NCI-H2196 treated with DMSO at 0.1 percent for 48 hours (cell line): ENCODE results near the gene SH3PXD2B.
"Not testable (repeated sequence)": the region's sequence is repeated elsewhere in the genome, so short reads cannot be mapped to it uniquely, and the experiment has no call there.

Experiments
- DNase-seq: peaks from one replicate; lab custom pipeline; 2025; ENCODE audit not compliant: unreplicated experiment; lab: John Stamatoyannopoulos, UW

Gene SH3PXD2B

DNA sequence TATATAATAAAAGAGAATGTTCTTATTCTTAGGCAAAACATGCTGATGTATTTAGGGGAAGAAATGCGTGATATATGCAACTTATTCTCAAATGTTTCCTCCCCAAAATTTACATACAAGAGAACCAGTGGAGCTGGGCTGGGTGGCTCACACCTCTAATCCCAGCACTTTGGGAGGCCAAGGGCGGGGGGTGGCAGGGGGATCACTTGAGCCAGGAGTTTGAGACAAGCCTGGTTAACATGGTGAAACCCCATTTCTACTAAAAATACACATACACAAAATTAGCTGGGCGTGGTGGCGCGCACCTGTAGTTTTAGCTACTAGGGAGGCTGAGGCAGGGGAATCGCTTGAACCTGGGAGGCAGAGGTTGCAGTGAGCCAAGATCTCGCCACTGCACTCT, 143.3 kb downstream of the SH3PXD2B start:
- DNase-seq, result no peak

DNA sequence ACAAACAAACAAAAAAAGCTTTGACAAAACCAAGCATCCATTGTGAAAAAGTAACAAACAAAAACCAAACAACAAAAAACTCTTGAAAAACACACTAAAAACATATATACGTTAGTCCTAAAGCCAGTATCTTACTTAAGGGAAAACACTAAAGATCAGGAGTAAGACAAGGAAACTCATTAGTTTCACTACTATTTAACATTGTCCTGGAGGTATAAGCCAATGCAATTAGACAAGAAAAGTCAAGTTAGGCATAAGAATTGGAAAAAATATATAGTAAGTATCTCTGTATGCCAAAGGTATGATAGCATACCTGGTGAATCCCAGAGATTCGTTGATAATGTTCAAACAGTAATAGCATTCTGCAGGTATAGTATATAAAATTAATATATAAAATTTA, 148.9 kb downstream of the SH3PXD2B start:
- DNase-seq, result no peak

DNA sequence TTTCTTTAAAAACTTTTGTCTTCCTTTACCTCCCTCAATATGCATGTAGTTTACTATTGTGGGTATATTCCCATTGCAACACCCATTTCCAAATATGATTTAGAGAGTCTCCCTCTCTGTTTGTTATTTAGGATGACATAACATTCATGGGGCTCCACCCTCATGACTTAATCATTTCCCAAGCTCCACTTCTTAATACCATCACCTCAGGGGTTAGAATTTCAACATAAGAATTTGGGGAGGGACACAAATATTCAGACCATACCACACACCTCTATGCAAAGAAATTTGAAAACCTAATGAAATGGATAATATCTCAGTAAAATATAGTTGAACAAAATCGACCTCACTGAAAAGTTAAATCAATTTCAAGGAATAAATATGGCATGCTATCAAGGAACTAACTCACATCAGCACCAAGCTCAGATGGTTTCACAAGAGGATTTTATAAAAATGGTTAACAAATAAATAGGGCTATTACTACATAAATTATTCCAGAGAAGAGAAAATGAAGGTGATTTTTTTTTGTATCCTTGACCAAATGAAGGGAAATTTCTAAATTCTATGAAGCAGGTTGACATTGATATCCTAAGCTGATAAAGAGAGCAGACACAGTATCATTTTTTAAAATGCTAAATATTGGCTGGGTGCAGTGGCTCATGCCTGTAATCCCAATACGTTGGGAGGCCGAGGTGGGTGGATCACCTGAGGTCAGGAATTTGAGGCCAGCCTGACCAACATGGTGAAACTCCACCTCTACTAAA, 150.6 kb downstream of the SH3PXD2B start:
- no peak for DNase-seq

DNA sequence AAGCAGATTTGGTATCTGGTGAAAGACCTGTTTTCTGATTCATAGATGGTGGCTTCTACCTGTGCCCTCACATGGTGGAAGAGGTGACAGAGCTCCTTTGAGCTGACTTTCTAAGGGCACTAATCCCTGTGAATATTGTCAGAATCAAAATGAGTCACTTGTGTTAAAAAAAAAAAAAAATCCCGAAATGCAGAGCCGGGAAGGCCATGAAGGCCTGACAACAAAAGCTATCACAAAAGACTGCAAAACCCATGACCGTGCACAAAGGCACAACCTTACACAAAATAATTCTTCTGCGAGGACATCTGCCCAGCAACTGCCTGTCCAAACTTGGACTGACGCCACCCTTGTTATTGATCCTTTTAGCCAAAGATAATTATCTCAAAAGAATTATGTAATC, 151.2 kb downstream of the SH3PXD2B start:
- DNase-seq, result no peak

DNA sequence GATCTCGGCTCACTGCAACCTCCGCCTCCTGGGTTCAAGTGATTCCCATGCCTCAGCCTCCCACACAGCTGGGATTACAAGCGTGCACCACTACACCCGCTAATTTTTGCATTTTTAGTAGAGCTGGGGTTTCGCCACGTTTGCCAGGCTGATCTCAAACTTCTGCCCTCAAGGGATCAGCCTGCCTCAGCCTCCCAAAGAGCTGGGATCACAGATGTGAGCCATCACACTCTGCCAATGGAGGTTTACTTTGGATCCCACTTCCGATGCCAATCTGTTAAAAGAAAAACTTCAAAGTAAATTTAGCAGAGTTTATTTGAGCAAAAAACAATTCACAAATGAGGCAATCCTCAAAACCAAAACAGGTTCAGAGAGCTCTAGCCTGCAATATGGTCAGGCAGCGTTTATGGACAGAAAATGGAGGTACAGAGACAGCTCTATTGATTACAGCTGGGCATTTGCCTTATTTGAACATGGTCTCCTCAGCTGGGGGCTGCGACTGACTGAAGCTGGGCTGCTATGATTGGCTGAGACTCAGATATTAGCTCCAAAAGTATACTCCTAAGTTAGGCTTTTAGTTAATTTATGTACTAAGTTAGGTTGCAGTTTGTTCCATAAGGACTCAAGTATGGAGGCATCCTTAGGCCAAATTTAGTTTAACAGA, 152.1 kb downstream of the SH3PXD2B start:
- DNase-seq, result no peak

DNA sequence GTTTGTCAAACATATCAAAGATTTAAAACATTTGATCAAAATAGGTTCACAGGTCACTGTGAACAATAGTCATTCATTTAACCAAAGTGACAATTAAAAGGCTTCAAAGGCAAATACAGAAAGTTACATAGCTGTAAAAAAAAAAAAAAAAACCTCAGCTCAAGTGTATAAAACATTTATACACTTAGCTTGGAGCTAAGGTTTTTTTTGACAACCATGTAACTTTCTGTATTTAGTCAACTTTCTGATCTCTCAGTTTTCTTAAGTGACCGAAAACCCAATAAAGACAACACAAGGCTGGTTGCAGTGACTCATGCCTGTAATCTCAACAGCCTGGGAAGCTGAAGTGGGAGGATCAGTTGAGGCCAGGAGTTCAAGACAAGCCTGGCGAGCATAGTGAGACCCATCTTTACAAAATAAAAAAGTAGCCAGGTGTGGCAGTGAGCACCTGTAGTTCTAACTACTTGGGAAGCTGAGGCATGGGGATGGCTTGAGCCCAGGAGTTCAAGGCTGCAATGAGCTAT, 154.3 kb downstream of the SH3PXD2B start:
- no peak for DNase-seq

DNA sequence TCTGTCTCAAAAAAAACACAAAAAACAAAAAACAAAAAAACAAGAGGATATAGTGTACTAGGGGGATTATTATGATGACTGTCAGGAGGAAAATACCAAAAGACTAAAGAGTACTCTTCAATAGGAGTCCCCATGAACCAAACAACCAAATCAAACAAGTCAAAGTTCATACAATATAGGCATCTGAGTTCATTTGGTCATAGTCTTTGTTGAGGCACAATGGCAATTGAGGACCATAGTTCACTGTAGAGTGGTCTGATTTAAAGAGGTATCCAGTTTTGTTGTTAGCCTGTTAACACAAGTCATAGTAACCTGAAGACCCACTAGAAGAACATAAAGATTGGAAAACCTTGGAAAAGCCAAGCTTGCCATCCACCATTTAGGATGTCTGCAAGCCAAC, 159.5 kb downstream of the SH3PXD2B start:
- DNase-seq, result no peak

DNA sequence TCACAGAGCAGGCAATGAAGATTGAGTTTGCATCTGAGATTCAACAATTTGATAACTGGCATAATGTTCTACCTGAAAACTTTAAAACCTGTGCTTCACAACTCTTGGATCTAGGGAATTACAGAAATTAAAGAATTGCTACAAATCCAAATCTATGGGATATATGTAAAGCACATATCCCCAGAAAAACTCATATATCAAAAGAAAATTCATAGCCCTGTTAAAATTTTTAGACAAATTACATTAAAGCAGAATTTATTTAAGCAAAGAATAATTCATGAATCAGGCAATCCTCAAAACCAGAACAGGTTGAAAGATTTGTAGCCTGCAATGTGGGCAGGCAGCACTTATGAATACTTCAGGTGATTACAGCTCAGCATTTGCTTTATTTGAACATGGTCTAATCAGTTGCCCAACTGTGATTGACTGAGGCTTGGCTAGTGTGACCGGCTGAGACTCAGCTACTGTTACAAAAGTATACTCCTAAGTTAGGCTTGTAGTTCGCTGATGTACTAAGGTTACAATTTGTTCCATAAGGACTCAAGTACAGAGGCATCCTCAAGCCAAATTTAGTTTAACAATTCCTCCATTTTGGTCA, 160.5 kb downstream of the SH3PXD2B start:
- DNase-seq, result no peak

DNA sequence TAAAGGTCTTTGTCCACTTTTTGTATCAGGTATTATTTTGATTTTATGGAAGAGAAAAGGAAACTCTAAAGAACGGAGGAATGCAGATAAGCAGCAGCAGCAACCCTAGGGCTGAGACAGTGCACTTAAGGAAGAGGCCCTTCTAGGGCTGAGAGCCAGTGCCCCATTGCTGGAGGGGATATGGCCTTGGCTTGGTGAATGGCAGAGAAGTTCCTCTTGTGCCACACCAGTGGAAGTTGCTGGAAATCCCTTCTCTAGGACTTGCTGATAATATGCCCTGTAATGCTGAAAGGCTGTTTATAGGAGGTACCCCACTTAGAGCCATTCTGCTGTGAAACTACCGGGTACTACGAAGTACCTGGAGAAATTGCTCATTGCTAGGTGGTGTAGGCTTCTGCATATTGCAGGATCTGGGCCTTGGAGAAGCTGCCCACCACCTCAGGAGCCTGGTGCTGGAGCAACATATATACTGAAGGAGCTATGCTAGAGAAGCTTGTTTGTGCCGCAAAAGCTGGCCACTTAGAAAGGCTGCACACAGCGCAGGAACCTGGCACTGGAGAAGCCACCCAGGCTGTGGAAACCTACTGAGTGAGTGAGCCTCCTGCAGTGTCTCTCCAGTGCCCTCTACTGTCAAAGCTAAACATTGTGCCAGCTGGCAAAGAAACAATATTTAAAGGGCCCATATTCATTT, 161.1 kb downstream of the SH3PXD2B start:
- DNase-seq, result peak; percentile 57

DNA sequence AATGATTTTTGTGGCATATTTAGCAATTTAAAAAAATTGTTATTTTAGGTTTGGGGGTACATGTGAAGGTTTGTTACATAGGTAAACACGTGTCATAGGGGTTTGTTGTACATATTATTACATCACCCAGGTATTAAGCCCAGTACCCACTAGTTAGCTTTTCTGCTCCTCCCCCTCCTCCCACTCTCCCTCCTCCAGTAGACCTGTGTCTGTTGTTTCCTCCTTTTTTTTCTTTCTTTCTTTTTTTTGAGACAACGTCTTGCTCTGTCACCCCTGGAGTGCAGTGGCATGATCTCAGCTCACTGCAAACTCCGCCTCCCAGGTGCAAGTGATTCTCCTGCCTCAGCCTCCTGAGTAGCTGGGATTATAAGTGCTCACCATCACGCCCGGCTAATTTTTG, 162.5 kb downstream of the SH3PXD2B start:
- DNase-seq, result not testable (repeated sequence)

DNA sequence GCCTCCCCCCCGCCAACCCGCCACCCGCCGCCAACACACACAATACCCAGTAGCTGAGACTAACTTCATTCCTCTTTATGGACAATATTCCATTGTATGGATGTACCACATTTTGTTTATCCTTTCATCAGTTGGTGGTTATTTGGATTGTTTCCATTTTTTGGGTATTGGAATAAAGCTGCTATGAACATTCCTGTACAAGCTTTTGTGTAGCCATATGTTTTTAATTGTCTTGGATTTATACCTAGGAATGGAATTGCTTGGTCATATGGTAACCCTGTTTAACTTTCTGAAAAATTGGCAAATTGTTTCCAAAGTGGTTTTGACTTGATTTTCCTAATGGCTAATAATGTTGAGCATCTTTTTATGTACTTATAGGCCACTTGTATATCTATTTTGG, 165.9 kb downstream of the SH3PXD2B start:
- no peak for DNase-seq

DNA sequence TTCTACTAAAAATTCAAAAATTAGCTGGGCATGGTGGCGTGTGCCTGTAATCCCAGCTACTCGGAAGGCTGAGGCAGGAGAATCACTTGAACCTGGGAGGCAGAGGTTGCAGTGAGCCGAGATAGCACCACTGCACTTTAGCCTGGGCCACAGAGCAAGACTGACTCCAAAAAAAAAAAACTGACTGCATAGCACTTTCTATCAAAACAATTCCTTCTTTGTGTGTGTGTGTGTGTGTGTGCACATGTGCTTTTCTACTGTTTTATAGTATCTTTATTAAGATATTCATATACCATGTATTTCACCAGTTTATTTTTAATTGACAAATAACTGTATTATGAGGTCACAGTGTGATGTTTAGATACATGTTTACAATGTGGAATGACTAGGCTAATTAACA, 167.2 kb downstream of the SH3PXD2B start:
- DNase-seq, result not testable (repeated sequence)

DNA sequence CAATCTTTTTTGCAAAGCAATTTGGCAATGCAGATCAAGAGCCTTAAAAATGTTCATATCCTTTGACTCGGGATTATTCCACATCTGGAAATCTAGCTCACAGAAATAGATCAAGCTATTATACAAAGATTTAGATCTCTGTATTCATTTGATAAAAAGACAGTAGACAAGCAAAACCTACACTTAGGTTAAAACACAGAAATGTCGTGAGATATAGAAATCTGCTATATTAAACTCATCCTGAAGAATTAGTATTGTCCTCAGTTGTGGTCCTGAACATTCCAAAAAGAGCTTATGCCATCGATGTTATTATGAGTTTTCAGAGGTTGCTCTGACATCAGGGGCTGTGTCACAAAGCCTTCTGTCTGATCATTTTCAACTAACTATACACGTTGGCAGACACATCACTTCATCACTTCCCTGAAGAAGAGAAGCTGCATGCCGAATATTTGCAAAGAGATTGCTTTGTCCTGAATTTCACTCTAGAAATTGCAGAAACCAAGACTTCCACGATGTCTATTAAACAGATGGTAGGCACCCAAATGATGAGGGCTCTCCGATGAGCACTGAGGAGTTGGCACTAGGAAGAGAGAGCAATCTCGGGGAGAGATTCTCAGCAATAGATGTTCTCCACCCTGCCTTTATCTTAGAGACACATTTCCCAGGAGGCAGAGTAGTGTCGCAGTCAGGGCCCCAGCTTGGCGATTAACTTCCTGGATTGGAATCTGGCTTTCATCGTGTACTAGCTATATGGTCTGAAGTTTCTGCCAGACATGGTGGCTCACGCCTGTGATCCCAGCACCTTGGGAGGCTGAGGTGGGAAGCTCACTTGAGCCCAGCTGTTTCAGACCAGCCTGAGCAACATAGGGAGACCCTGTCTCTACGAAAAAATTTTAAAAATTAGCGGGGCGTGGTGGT, 168.8 kb downstream of the SH3PXD2B start:
- no peak for DNase-seq

DNA sequence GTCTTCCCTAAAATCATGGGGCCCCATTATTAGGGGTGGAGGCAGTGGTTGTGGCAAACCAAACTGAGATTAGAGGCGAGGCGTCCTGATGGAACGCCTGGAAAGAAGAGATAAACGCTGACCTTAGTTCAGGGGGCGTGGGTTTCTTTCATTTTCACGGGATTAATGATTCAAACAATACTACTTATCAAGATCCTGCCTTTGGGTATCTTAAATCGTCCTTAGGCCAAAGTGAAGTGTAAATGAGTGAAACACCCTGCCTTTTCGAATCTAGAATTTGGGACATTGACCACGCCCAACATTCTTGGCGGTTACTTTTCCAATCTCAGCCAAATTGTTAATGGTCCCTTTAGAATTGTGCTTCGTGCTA, 169.7 kb downstream of the SH3PXD2B start:
- DNase-seq, result no peak

DNA sequence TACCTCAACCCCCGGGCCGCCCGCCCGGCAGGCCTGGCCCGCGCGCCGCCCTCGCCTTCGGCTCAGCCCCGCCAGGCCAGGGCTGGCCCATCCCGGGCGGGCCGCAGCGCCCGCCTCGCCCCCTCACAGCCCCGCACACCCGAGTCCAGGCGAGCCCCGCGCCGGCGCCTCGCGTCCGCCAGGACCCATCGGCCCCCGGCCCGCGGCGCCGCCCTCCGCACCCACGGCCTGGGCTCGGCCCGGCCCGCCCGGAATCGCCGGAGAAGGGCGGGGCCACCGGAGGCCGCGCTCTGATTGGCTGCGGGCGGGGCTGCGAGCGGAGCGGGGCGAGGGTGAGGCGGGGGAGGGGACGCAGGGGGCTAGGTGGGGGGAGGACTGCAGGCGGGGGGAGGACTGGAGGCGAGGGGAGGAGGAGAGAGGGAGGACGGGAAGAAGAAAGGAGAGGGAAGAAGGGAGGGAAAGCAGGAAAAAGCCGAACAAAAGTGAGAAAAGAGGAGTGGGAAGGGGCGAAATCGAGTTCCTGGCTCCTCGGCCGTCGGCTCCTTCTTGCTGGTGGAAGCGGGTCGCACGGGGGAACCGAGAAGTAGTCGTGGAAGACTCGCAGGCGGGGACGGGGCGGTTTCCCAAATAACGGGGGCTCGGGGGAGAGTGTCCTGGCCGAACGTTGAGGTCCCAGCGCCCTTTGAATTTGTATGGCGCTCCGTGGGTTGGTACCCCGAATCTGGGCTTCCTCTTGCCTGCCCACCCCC, 170.3 kb downstream of the SH3PXD2B start:
- peak; percentile 77 for DNase-seq

DNA sequence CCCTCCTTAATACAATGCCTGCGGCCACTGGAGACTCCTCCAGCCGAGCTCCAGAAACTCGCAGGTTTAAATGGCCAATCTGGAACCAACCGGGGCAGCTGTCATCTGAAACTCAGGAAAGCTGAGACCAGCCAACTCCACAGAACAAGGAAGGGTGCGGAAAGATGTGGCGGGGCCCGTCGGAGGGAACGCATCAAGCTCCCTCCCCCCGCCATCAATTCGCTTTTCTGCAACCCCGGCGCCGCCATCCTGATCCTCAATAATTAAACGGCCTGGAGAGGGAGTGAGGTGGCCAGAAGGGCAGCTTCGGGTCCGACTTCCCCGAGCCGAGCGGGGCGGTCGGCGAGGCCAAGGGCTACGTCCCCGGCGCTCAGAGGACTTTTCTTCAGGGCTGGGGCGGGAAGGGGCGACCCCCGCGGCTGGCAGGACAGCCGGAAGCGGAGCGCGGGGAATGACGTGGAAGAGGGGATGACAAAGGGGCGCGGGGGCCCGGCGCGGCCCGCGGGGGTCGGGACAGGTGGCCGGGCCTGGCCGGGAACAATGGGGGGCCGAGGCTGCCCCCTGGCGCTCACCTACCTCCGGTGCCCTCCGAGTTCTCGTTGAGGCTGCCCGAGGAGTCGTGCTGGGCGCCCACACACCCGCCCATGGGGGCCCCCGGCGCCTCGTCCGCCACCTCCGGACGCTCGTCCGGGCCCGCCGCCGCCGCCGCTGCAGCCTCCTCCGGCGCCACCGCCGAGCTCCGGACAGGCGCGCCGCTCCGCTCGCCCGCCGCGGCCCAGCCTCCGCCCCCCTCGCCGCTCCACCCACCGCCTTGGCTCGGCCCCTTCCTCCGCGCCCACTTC, 171.1 kb downstream of the SH3PXD2B start, which contains the start of gene UBTD2:
TSS of gene UBTD2 (minus strand) at position 745 of the 842 bp plus-strand sequence. CDS start at position 646, 99 bp downstream.
- no peak for DNase-seq

DNA sequence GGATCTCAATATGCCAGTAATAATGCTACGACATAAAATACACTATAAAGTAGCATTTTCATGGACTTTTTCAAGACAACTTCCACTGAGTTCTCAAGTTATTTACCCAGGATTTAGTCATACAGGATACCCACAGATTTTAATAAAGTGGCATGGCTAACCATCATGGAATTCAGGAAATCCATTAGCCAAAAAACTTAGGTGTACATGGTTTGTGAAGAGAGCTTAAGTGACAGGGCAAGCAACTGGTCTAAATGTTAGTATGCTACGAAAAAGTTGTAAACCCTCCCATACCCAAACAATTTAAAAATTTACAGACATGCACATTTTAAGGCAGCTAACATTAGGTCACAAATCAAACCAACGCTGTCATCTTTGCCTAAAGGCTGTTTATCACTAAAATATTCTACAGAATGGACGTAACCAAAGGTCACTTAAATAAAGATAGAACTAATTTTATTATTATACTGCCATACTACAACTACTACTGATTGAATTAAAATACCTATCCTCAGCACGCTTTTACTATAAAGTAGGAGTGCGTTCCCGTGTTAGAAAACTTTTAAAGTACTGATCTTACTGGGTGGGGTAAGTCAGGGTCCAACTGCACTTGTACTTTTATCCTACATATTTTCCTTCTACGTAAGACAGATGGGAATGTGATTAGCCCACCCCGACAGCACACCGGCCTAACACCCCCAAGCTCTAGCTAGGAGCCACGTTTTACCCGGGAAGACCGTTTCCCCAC, 171.9 kb downstream of the SH3PXD2B start:
- no peak for DNase-seq

DNA sequence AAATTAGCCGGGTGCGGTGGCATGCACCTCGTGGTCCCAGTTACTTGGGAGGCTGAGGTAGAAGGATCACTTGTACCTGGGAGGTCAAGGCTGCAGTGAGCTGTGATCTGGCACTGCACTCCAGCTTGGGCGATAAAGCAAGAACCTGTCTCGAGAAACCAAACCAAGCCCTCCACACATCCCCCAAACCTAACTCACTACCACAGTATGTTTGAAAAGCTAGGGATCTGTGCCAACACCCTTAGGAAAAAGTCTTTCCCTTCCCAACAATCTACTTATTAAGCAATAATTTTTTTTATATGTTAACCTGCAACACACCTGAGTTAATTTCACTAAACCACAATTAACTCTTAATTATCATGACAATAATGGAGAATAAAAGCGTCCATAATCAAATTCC, 173.0 kb downstream of the SH3PXD2B start:
- no peak for DNase-seq
